GM10266 (cell line): ENCODE data around the gene ST3GAL3.
"Not testable (repeated sequence)": the region's sequence is repeated elsewhere in the genome, so short reads cannot be mapped to it uniquely, and the experiment has no call there.

Experiments
- DNase-seq: peaks from one replicate; pipeline ENCODE4 v3.0.0; 2012; ENCODE audit errors: extremely low spot score
- CTCF ChIP-seq: IDR thresholded peaks from 2 replicates; pipeline ENCODE4 v1.5.1; 2012; ENCODE audit warnings: mild to moderate bottlenecking, low read depth; ENCODE audit not compliant: control insufficient read depth, insufficient read depth; ENCODE audit errors: missing control alignments

The ST3GAL3 gene

GRCh38 chr1:43711524-43712386, 4.4 kb downstream of the ST3GAL3 start:
- TF ChIP-seq CTCF = no peak
- DNase-seq = no peak

- DNase-seq = no peak
Measured at GRCh38 chr1:43716559-43717281, 9.4 kb downstream of the ST3GAL3 start.

GRCh38 chr1:43719063-43719462, 11.7 kb downstream of the ST3GAL3 start:
- no peak for DNase-seq
- TF ChIP-seq CTCF = no peak

More at GRCh38 chr1:43716559-43717281, 9.4 kb downstream of the ST3GAL3 start:
- TF ChIP-seq CTCF = no peak

- DNase-seq = not testable (repeated sequence)
Measured at GRCh38 chr1:43719670-43720419, 12.5 kb downstream of the ST3GAL3 start.

- no peak for TF ChIP-seq CTCF
- DNase-seq = no peak
Measured at GRCh38 chr1:43722810-43723209, 15.5 kb downstream of the ST3GAL3 start.

- DNase-seq = no peak
- no peak for TF ChIP-seq CTCF
Measured at GRCh38 chr1:43729816-43730463, 22.6 kb downstream of the ST3GAL3 start.
